Measurements from ENCODE around the gene CBX4. TPM values are rescaled to one million over a fixed set of nuclear protein-coding genes. Genes with fewer than 3 reads are reported as not detected.

The CBX4 gene
- total RNA-seq, 1 donor from 2014 or later = 56.3 TPM

DNA sequence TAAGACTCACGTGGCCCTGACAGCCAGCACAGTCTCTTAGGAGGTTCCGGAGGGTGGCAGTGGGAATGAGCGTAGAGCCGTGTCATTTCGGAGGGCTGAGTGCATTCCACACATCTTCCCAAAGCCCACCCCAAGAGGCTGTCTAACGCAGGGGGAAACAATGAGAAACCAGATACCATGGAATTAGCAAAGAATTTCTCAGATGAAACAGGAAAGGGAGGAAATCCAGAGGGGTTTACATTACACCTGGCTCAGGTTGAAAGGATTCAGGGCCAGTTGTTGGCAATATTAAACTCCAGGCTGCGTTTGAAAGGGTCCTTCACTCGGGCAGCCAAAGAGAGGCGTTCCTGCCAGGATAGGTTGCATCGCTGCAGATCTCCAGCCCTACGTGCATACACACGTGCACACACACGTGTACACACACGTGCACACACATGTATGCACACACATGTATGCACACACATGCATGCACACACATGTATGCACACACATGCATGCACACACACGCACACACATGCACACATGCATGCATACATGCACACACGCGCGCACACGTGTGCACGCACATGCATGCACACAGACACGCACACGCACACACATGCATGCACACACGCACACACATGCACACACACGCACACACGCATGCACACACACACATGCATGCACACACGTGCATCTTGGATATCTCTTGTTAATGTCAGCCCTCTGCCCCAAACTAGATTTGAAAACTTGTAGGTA lies 12.2 kb downstream of the CBX4 start:
- intact Hi-C loops (cut with micrococcal nuclease) = no loop called here
- TF ChIP-seq, protein P1, sequence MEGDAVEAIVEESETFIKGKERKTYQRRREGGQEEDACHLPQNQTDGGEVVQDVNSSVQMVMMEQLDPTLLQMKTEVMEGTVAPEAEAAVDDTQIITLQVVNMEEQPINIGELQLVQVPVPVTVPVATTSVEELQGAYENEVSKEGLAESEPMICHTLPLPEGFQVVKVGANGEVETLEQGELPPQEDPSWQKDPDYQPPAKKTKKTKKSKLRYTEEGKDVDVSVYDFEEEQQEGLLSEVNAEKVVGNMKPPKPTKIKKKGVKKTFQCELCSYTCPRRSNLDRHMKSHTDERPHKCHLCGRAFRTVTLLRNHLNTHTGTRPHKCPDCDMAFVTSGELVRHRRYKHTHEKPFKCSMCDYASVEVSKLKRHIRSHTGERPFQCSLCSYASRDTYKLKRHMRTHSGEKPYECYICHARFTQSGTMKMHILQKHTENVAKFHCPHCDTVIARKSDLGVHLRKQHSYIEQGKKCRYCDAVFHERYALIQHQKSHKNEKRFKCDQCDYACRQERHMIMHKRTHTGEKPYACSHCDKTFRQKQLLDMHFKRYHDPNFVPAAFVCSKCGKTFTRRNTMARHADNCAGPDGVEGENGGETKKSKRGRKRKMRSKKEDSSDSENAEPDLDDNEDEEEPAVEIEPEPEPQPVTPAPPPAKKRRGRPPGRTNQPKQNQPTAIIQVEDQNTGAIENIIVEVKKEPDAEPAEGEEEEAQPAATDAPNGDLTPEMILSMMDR (IDR thresholded peaks at IDR 0.05) = no peak
- no peak overlapping the region for H3K4me3 Mint-ChIP-seq
- H3K9me3 Mint-ChIP-seq = no peaks in the 10 kb centered on the region
- ATAC-seq (ENCODE audit: low read depth) = no peak
- ChIA-PET POLR2A (interaction anchor here (0.7 kb wide), 1 partner anchor 15 kb away, joined by 3 read pairs; no protein-coding TSS in a partner anchor), CTCF (no interaction called here)
- H3K4me1 Mint-ChIP-seq = peaks cover 12% of the 10 kb centered on the region
- peaks cover 1% of the 10 kb centered on the region for H3K36me3 Mint-ChIP-seq (ENCODE audit: low read depth)
- H3K27ac Mint-ChIP-seq = no peak overlapping the region
- no peak for DNase-seq
- peaks cover 17% of the 10 kb centered on the region for H3K27me3 Mint-ChIP-seq

DNA sequence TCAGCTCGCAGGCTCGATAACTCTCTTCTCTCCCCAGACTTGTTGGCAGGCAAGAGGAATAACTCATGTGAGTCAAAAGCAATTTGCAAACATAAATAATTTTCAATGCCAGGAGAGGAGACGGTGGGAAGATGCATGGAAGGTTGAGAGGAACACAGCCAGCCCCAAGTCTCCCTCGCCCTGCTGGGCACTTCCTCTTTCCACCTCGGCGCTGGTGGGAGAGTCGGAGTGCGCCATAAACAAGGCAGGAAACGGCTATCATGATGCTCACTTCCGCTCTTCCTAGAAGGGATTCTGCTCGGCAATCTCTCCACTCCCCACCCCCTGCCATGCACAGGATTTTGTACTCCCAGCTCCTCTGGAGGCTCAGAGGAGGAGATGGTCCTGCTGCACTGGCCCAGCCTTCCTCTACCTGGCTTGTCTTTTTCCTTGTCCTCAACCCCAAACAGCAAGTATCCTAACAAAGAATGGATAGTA lies 13.0 kb downstream of the CBX4 start:
- no peak overlapping the region for H3K4me3 Mint-ChIP-seq
- CTCF ChIA-PET = no interaction called here

DNA sequence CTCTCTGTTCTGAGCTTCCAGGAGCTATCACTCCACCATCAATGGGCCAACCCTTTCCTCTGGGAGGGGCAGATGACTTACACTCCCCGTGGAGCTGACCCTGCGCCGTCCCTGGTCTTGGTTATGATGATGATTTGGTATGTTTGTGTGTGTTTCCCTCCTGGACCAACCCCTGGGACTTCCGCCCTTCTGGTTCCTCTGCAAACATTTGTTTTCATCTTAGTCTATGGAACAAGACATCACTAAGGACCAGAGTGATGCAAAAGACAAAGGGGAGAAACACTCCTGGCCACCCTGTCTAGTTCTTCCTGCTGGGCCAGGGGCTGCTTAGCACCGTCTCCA lies 13.7 kb downstream of the CBX4 start:
- no peak for ATAC-seq (ENCODE audit: low read depth)
- TF ChIP-seq, protein P1 (IDR thresholded peaks at IDR 0.05) = no peak
- no peaks in the 10 kb centered on the region for H3K9me3 Mint-ChIP-seq
- ChIA-PET CTCF (no interaction called here), POLR2A (no interaction called here)
- H3K4me1 Mint-ChIP-seq = peaks cover 9% of the 10 kb centered on the region
- intact Hi-C loops (cut with micrococcal nuclease) = no loop called here
- H3K27me3 Mint-ChIP-seq = peaks cover 25% of the 10 kb centered on the region
- H3K4me3 Mint-ChIP-seq = no peak overlapping the region
- H3K27ac Mint-ChIP-seq = no peak overlapping the region
- no peak for DNase-seq
- no peaks in the 10 kb centered on the region for H3K36me3 Mint-ChIP-seq (ENCODE audit: low read depth)

More for the DNA sequence above, 13.0 kb downstream of the CBX4 start:
- intact Hi-C loops (cut with micrococcal nuclease) = no loop called here
- DNase-seq = no peak
- no peaks in the 10 kb centered on the region for H3K36me3 Mint-ChIP-seq (ENCODE audit: low read depth)
- peaks cover 9% of the 10 kb centered on the region for H3K4me1 Mint-ChIP-seq
- no peaks in the 10 kb centered on the region for H3K9me3 Mint-ChIP-seq
- TF ChIP-seq, protein P1 (IDR thresholded peaks at IDR 0.05) = no peak
- peak overlapping the region; percentile 12 for H3K27ac Mint-ChIP-seq
- peaks cover 21% of the 10 kb centered on the region for H3K27me3 Mint-ChIP-seq
- ATAC-seq (ENCODE audit: low read depth) = no peak
- POLR2A ChIA-PET = no interaction called here

DNA sequence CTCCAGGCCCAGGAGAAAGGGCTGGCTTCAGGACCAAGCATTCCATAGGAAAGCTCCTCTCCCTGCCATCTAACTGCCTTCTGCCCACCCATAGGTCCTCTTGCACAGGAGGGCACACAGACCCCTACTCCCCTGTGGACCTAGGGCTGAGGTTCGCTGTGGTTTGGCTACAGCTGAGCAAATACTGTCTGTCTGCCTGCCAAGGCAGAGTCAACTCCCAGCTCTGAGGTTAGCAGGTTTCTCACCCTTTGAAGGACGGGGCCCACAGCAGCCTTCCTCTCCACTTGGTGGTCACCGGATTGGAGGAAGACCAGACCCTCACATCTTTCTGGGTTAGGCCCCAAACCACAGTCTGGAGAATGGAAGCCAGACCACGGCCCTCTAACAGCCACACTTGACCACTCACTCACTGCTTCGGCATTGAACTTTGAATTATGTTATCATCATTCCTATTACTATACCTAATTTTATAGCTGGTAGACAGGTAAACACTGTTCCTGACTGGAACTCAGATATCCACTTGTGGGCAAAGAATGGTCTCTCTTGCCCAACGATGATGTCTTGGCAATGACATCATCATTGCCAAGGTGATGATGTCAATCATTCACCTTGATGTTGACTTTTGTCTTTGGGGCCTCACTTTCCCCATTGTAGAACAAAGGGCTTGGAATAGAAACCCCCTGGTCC lies 14.2 kb downstream of the CBX4 start:
- Mint-ChIP-seq H3K27me3 (peaks cover 28% of the 10 kb centered on the region), H3K36me3 (ENCODE audit: low read depth) (no peaks in the 10 kb centered on the region), H3K9me3 (no peaks in the 10 kb centered on the region), H3K4me1 (peaks cover 9% of the 10 kb centered on the region), H3K27ac (no peak overlapping the region), H3K4me3 (no peak overlapping the region)
- POLR2A ChIA-PET = no interaction called here
- TF ChIP-seq, protein P1 (IDR thresholded peaks at IDR 0.05) = no peak
- CTCF ChIA-PET = no interaction called here
- intact Hi-C loops (cut with micrococcal nuclease) = no loop called here
- DNase-seq (no peak), ATAC-seq (ENCODE audit: low read depth) (no peak)

DNA sequence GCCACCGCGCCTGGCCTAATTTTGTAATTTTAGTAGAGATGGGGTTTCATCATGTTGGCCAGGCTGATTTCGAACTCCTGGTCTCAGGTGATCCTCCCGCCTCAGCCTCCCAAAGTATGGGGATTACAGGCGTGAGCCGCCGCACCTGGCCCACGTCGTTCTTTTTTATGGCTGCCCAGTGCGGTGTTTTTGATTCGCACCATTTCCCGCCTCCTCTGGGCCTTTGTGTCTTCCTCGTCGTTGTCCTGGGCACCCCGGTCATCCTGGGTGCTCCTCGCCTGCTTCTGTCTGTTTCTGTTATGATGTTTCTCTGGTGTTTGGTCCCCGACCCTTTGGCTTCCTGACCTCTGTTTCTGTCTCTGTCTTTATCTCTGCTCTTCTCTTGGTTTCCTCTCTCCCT lies 15.0 kb downstream of the CBX4 start:
- no peak overlapping the region for H3K27ac Mint-ChIP-seq
- TF ChIP-seq, protein P1 (IDR thresholded peaks at IDR 0.05) = no peak
- ChIA-PET POLR2A (no interaction called here), CTCF (no interaction called here)
- DNase-seq = no peak
- H3K36me3 Mint-ChIP-seq (ENCODE audit: low read depth) = no peaks in the 10 kb centered on the region
- no peaks in the 10 kb centered on the region for H3K9me3 Mint-ChIP-seq
- intact Hi-C loops (cut with micrococcal nuclease) = no loop called here
- ATAC-seq (ENCODE audit: low read depth) = no peak
- peaks cover 9% of the 10 kb centered on the region for H3K4me1 Mint-ChIP-seq
- H3K27me3 Mint-ChIP-seq = peaks cover 30% of the 10 kb centered on the region
- no peak overlapping the region for H3K4me3 Mint-ChIP-seq
